DMS79 treated with DMSO at 0.1 percent for 48 hours (cell line): ENCODE data around the gene N4BP2.

Source experiments
- DNase-seq: peaks from one replicate; lab custom pipeline; 2025; lab: John Stamatoyannopoulos, UW

N4BP2 gene

GRCh38 chr4:40157436-40157835, 100.8 kb downstream of the N4BP2 start:
- DNase-seq: no peak

- no peak for DNase-seq
Measured at GRCh38 chr4:40160258-40160657, 103.6 kb downstream of the N4BP2 start.

- DNase-seq: no peak
Measured at GRCh38 chr4:40164459-40164858, 107.8 kb downstream of the N4BP2 start.

GRCh38 chr4:40165916-40166315, 109.3 kb downstream of the N4BP2 start:
- DNase-seq: no peak

GRCh38 chr4:40168070-40168469, 111.4 kb downstream of the N4BP2 start:
- no peak for DNase-seq

- no peak for DNase-seq
Measured at GRCh38 chr4:40170588-40170987, 113.9 kb downstream of the N4BP2 start.

- no peak for DNase-seq
Measured at GRCh38 chr4:40173470-40173875, 116.8 kb downstream of the N4BP2 start.

GRCh38 chr4:40176602-40177001, 120.0 kb downstream of the N4BP2 start:
- DNase-seq: no peak

- DNase-seq: no peak
Measured at GRCh38 chr4:40177591-40177990, 120.9 kb downstream of the N4BP2 start.

- no peak for DNase-seq
Measured at GRCh38 chr4:40178672-40179071, 122.0 kb downstream of the N4BP2 start.

- DNase-seq: no peak
Measured at GRCh38 chr4:40179360-40179759, 122.7 kb downstream of the N4BP2 start.

GRCh38 chr4:40180356-40180755, 123.7 kb downstream of the N4BP2 start:
- no peak for DNase-seq

- no peak for DNase-seq
Measured at GRCh38 chr4:40182001-40182400, 125.4 kb downstream of the N4BP2 start.

GRCh38 chr4:40182954-40183353, 126.3 kb downstream of the N4BP2 start:
- DNase-seq: no peak

GRCh38 chr4:40183615-40184411, 127.2 kb downstream of the N4BP2 start:
- no peak for DNase-seq

GRCh38 chr4:40185830-40186664, 129.4 kb downstream of the N4BP2 start:
- peak; percentile 30 for DNase-seq

- no peak for DNase-seq
Measured at GRCh38 chr4:40186665-40187014, 130.0 kb downstream of the N4BP2 start.

- DNase-seq: no peak
Measured at GRCh38 chr4:40187386-40187906, 130.8 kb downstream of the N4BP2 start.

GRCh38 chr4:40190019-40190418, 133.4 kb downstream of the N4BP2 start:
- peak; percentile 4 for DNase-seq

- no peak for DNase-seq
Measured at GRCh38 chr4:40190465-40190864, 133.8 kb downstream of the N4BP2 start.

- no peak for DNase-seq
Measured at GRCh38 chr4:40190880-40191815, 134.5 kb downstream of the N4BP2 start.
